Activated naive CD8-positive, alpha-beta T cell treated with anti-CD3 and anti-CD28 coated beads, Interleukin-2, amount 50 U/mL, for 24 hours (primary cell): ENCODE results near the gene UNC79.
A peak's percentile ranks its signal among the peaks of the same experiment; 100 is the strongest.

Experiments
- ATAC-seq: fragments of 150-1000 bp; cut with Tn5 transposase; one replicate; pipeline ENCODE4 v1.10.0; 2021
- DNase-seq: peaks from one replicate; pipeline ENCODE4 v3.0.0; 2021
- H3K27ac Mint-ChIP-seq: one replicate; pipeline ENCODE4 v1.8.0; 2021; ENCODE audit warnings: mild to moderate bottlenecking, mixed read lengths
- H3K27me3 Mint-ChIP-seq: one replicate; pipeline ENCODE4 v1.8.0; 2021; ENCODE audit warnings: mixed read lengths
- H3K36me3 Mint-ChIP-seq: one replicate; pipeline ENCODE4 v1.8.0; 2021; ENCODE audit warnings: low read depth, mixed read lengths
- H3K4me1 Mint-ChIP-seq: one replicate; pipeline ENCODE4 v1.8.0; 2021; ENCODE audit warnings: mixed read lengths
- H3K4me3 Mint-ChIP-seq: one replicate; pipeline ENCODE4 v1.8.0; 2021; ENCODE audit warnings: mild to moderate bottlenecking, moderate library complexity, mixed read lengths
- H3K9me3 Mint-ChIP-seq: one replicate; pipeline ENCODE4 v1.8.0; 2021; ENCODE audit warnings: mixed read lengths

The UNC79 gene

DNA sequence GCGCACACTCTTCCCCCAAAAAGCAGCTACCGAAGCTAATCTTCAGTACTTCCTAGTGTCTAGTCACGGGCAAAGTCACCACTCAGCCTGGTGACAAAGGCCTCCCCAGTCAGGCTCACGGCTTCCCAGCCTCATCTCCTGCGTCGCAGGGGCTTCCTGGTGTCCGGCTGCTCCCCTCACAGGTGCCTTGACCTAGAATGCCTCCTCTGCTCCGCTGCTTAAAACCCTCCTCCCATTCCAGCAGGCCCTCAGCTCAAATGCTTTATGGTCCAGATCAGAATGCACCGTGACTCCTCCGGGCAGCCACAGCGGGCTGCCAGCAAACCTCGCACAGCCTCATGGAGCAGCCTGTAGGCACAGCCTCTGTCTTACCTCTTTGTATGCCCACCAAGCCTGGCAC lies 304.5 kb downstream of the UNC79 start:
- H3K4me1 Mint-ChIP-seq, result no peaks in the 10 kb centered on the region
- no peak for DNase-seq
- ATAC-seq, result peak; percentile 7
- no peaks in the 10 kb centered on the region for H3K36me3 Mint-ChIP-seq
- peaks cover 8% of the 10 kb centered on the region for H3K27me3 Mint-ChIP-seq
- H3K4me3 Mint-ChIP-seq, result no peak overlapping the region
- H3K27ac Mint-ChIP-seq, result no peak overlapping the region
- H3K9me3 Mint-ChIP-seq, result no peaks in the 10 kb centered on the region

DNA sequence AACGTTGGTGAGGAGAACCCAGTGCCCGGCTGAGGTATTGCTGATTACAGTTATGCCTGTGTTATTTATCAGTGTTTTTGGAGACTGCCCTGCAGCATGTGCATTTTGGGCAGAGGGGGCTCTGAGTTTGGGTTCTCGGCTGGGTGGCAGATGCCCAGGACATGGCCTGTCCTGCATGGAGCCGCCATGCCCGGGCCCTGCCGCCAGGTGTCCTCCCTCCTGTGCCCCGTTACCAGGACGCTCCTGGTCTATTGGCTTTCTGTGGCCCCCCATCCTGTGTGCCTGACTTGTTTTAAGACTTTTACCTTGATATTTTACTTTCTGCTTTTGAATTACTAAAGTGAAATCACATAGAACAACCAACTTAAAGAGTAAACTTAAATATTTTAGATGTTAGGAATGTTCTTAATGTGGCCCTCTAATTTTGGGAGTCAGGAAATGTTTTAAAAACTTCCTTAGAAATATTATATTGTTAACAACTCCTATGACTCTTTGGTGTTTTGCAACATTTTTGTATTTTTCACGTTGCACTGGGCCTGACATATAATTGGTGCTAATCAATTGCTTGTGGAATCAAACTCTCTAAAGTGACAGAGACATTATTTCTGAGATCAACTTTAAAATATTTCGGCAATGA lies 305.8 kb downstream of the UNC79 start:
- H3K4me1 Mint-ChIP-seq, result no peaks in the 10 kb centered on the region

DNA sequence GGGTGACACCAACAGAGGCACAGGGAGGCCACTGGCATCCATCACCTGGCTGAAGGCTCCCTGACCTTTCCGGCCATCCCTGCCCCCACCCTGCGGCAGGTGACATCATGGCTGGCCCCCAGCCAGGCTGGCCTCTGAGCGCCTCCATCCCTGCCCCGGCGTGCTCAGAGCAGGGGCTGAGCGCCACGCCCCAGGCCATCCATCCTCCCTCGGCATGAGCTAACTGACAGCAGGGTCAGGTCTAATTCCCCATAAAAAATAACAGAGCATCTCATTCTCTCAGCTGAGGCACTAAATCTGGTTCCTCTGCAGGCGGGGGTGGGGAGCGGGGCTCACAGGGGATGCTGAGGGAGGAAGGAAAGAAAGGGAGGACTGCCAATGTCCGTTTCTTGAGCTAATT lies 306.9 kb downstream of the UNC79 start:
- DNase-seq (no peak), ATAC-seq (no peak)
- H3K27ac Mint-ChIP-seq, result no peak overlapping the region
- H3K27me3 Mint-ChIP-seq, result peaks cover 8% of the 10 kb centered on the region
- H3K9me3 Mint-ChIP-seq, result no peaks in the 10 kb centered on the region
- no peaks in the 10 kb centered on the region for H3K36me3 Mint-ChIP-seq
- H3K4me1 Mint-ChIP-seq, result no peaks in the 10 kb centered on the region
- no peak overlapping the region for H3K4me3 Mint-ChIP-seq

More for the DNA sequence above, 305.8 kb downstream of the UNC79 start:
- DNase-seq, result no peak
- H3K27me3 Mint-ChIP-seq, result peaks cover 8% of the 10 kb centered on the region
- no peak overlapping the region for H3K4me3 Mint-ChIP-seq
- ATAC-seq, result no peak
- H3K27ac Mint-ChIP-seq, result no peak overlapping the region
- H3K36me3 Mint-ChIP-seq, result no peaks in the 10 kb centered on the region
- H3K9me3 Mint-ChIP-seq, result no peaks in the 10 kb centered on the region

DNA sequence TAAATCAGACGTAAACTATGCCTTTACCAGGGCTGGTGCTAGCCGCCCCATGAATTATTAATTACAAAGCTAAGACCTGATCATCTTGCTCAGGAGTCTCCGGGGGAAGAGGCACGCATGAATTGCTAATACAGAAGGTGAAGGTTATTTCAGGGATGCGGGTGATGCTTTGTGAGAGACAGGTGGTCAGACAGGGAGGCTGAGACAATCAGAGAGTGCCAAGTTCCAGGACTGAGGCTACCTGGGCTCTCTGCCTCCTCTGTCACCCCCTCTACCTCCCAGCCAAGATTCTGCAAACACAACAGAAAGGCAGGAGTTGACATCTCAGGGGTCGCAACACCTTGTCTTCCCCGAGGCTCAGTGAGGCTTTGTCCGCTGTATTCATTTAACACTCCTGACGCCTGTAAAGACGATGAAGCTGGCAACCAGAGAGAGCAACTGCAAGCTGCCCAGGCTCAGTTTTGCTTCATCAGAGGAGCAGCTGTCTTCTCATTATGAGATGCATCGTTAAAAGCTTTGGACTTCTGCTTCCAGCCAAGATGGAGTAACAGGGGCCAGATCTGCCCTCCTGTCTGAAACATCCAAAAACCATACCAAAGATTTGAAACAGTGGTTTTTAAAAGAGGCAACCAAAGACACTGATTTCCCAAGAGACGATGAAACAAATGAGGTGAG lies 311.0 kb downstream of the UNC79 start:
- Mint-ChIP-seq H3K4me1 (no peaks in the 10 kb centered on the region), H3K27ac (no peak overlapping the region), H3K9me3 (no peaks in the 10 kb centered on the region), H3K27me3 (peaks cover 13% of the 10 kb centered on the region), H3K4me3 (no peak overlapping the region), H3K36me3 (no peaks in the 10 kb centered on the region)
- DNase-seq, result no peak
- no peak for ATAC-seq

DNA sequence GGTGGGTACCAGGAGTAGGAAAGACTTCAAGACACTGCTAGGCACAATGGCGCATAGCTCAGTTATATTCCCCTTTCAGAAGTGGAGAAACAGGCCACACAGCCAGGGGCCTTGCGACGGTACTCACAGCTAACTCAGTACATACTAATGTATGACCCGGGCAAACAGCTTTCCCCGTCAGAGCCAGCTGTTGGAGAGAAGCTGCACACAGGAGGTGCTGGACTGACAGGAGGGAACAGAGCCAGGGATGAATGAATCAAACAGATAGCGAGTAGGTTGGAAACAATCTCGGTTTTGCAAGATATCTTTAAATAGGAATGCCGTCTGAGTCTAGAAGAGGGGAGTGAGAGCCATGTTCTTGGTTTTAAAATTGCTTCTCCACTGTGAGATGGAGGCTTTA lies 312.0 kb downstream of the UNC79 start:
- no peaks in the 10 kb centered on the region for H3K36me3 Mint-ChIP-seq
- H3K9me3 Mint-ChIP-seq, result no peaks in the 10 kb centered on the region
- H3K4me3 Mint-ChIP-seq, result no peak overlapping the region
- H3K4me1 Mint-ChIP-seq, result no peaks in the 10 kb centered on the region
- no peak overlapping the region for H3K27ac Mint-ChIP-seq
- no peak for ATAC-seq
- peaks cover 10% of the 10 kb centered on the region for H3K27me3 Mint-ChIP-seq
- no peak for DNase-seq

DNA sequence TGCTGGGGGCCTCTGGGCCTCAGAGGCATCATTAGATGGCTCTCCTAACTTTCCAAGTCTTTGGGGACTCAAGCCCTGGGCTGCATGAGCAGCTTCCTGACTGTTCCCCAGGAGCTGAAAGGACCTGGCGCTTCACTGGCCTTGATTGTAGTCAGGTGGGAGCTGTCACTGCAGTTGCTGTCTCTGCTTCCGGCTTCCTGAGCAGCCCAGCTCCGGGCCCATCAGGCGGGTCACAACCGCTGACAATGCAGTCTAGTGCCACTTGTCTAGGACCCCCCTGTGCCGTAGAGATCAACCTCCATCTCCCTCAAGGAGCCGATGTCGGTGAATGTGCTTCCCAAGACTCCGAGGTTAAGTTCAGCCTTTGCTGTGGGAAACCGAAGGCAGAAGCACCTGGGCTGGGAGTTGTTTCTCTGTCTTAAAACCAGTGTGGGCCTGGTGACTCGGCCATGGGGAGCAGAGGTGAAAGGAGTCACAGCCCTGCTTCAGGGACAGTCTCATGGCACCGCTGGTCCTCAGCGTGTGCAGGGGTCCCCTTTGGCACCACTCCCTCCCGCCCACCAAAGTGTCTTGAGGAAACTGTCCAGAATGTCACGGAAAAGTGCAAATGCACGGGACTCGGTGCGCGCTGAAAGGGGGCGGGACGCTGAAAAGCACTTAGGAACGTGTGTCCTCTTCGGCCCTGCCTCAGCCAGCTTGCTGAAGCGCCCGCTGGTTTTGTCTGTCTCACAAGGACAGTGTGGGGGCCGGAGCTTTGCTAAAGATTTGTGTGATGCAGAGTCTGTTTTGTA lies 312.7 kb downstream of the UNC79 start:
- DNase-seq (no peak), ATAC-seq (no peak)
- Mint-ChIP-seq H3K36me3 (no peaks in the 10 kb centered on the region), H3K27me3 (peaks cover 7% of the 10 kb centered on the region), H3K9me3 (no peaks in the 10 kb centered on the region), H3K4me1 (no peaks in the 10 kb centered on the region), H3K4me3 (no peak overlapping the region), H3K27ac (no peak overlapping the region)

DNA sequence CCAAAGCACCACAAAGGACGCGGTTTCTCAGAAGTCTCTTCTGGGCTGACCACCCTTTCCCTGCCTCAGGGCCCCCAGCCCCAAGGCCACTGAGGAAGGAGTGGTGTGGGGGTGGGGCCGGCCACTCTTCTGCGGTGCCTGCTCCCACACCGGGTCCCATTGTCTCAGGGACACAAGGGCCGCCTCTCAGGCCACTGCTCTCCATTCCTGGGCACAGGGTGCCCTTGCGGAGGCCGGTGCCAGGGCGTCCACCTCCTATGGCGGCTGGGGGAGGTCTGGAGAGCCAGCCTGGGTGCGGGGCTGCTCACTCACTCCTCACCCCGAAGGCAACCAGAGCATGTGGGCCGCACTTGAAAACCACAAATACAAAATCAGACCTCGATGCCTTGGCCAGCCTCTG lies 313.4 kb downstream of the UNC79 start:
- DNase-seq (no peak), ATAC-seq (no peak)
- no peak overlapping the region for H3K27ac Mint-ChIP-seq
- H3K36me3 Mint-ChIP-seq, result no peaks in the 10 kb centered on the region
- no peaks in the 10 kb centered on the region for H3K4me1 Mint-ChIP-seq
- H3K4me3 Mint-ChIP-seq, result no peak overlapping the region
- H3K27me3 Mint-ChIP-seq, result peaks cover 5% of the 10 kb centered on the region
- no peaks in the 10 kb centered on the region for H3K9me3 Mint-ChIP-seq

DNA sequence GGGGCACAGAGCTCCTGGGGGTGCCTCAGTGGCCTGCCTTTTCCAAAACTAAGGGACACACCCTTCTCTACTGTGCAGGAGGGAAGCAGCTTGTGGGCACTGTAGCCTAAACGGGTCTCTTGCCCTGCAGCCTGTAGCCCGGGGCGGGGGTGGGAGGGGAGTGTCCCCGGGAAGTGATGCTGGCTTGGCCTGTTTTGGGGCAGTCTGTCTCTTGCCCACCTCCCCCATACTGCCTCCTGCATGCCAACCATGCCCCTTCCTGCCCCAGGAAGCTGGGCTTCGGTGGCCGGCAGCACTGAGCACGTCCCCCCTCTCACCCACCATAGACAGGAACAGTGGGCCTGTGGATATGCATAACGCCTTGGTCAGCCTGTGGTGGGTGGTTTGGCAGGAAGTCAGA lies 314.1 kb downstream of the UNC79 start:
- Mint-ChIP-seq H3K36me3 (no peaks in the 10 kb centered on the region), H3K27ac (no peak overlapping the region), H3K4me3 (no peak overlapping the region), H3K9me3 (no peaks in the 10 kb centered on the region), H3K27me3 (peaks cover 5% of the 10 kb centered on the region), H3K4me1 (no peaks in the 10 kb centered on the region)
- DNase-seq (no peak), ATAC-seq (no peak)

DNA sequence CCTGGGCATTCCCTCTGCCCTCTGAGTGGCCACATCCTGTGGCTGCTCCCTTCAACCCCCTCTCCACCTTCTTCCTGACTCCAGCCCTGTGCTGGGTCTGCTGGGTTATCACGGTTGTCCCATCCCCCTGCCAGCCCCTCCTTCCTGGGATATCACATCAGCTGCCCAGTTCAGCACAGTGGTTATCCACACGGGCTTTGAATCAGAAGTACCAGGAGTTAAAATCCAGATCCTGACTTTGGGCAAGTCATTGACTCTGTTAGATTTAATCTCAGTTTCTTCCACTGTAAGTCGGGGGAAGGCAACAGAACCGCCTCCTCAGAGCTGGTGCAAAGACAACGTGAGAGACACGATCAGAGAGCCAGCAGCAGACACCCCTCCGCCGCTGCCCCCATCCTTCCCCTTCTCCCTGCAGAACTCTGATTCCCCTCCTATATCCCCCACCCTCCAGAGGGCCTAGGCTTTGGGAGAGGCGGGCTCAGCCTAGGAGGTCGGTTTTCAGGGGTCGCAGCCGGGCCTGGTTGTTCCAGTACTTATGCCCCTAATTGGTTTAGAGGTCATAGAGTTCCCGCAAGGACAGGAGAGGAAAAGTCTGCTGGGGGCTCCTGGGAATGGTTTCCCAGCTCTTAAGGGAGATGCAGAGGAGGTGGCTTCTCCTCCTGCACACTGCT lies 315.0 kb downstream of the UNC79 start:
- ATAC-seq, result no peak
- no peak overlapping the region for H3K4me3 Mint-ChIP-seq
- DNase-seq, result no peak
- no peaks in the 10 kb centered on the region for H3K36me3 Mint-ChIP-seq
- H3K27ac Mint-ChIP-seq, result no peak overlapping the region
- no peaks in the 10 kb centered on the region for H3K4me1 Mint-ChIP-seq
- peaks cover 5% of the 10 kb centered on the region for H3K27me3 Mint-ChIP-seq
- no peaks in the 10 kb centered on the region for H3K9me3 Mint-ChIP-seq

DNA sequence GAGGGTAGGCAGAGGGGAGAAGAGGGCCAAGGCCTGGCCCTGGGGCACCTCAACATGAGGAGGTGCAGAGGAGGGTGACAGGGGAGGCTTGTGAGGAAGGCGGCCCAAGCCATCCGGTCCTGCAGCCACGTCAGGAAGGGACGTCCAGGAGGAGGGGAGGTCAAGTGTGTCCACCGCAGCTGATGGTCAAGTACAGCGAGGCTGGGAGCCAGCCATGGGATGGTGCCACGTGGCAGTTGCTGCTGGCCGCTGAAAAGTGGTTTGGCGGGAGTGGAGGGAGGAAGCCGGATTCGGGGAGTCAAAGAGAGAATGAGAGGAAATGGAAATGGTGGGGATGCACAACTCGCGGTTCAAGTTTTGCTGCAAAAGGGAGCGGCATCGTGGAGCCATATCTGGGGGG lies 316.4 kb downstream of the UNC79 start:
- H3K4me1 Mint-ChIP-seq, result no peaks in the 10 kb centered on the region

DNA sequence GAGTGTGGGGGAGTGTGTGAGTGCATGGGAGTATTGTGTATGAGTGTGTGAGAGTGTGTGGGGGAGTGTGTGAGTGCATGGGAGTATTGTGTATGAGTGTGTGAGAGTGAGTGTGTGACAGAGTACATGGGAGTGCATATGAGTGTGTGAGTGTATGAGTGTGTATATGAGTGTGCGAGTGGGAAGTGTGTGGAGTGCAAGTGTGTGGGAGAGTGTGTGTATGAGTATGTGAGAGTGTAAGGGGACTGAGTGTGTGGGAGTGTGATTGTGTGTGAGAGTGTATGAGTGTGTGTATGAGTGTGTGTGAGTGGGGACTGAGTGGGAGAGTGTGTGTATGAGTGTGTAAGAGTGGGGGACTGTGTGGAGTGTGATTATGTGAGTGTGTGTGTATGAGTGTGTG lies 316.8 kb downstream of the UNC79 start:
- no peaks in the 10 kb centered on the region for H3K9me3 Mint-ChIP-seq
- no peaks in the 10 kb centered on the region for H3K36me3 Mint-ChIP-seq
- DNase-seq (no peak), ATAC-seq (no peak)
- H3K4me1 Mint-ChIP-seq, result no peaks in the 10 kb centered on the region
- H3K27ac Mint-ChIP-seq, result no peak overlapping the region
- no peak overlapping the region for H3K4me3 Mint-ChIP-seq
- H3K27me3 Mint-ChIP-seq, result peaks cover 5% of the 10 kb centered on the region

More for the DNA sequence above, 316.4 kb downstream of the UNC79 start:
- no peak for DNase-seq
- Mint-ChIP-seq H3K27ac (no peak overlapping the region), H3K9me3 (no peaks in the 10 kb centered on the region), H3K4me3 (no peak overlapping the region), H3K36me3 (no peaks in the 10 kb centered on the region), H3K27me3 (peaks cover 5% of the 10 kb centered on the region)
- ATAC-seq, result no peak

DNA sequence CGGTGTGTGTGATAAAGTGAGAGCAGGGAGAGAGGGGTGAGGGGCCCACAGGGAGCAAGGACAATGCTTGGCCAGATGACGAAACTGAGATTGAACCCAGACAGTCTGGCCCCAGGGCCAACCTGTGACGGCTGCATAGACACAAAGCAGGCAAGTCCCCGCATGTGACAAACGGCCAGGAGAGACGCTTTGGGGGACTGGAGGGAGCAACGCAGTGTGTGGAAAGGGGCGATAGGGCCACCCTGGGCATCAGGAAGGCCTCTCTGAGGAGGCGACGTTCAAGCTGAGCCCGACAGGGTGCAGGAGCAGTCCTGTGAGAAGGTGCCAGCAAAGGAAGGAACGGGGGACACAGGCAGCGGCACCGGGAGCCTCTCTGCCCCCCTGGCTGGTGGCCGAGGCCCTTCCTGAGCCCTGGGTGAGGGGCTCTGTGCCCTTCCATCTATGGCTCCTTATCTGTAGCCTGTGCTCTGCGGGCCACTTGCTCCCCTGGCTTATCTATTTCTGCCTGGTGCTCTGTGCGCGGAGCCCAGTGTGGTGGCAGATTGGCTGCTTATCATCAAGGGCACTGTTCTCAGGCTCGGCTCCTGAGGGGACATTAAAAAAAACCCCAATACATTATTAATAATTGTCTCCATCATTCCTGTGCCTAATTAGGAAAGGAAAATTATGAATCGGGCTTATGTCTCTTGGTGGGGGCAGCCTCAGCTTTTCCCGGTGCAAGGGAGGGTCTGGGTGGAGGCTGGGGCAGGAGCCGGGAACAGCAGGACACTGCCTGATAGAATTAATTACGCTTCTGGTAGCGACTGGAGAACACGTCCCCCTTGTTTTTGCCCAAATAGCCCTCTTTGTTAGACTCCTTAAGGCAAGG lies 317.7 kb downstream of the UNC79 start:
- Mint-ChIP-seq H3K4me1 (no peaks in the 10 kb centered on the region), H3K9me3 (no peaks in the 10 kb centered on the region), H3K36me3 (no peaks in the 10 kb centered on the region), H3K4me3 (no peak overlapping the region), H3K27me3 (peaks cover 5% of the 10 kb centered on the region), H3K27ac (no peak overlapping the region)
- no peak for DNase-seq
- no peak for ATAC-seq

DNA sequence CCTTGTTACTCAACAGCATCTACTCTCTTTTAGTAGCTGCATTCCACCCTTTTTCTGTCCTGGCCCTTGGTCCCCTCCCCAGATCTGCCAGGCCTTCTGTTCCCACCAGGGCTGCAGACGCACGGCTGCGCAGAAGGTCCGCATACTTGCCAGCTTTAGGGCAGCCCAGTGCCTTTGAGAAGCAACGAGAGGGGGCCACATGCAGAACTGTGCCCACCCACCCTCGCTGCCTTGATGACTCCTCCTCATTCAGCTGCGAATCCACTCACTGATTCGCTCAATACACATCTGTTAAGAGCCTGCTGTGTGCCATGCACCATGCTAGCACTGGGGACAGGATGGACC lies 318.3 kb downstream of the UNC79 start:
- ATAC-seq (no peak), DNase-seq (no peak)
- H3K4me3 Mint-ChIP-seq, result no peak overlapping the region
- no peaks in the 10 kb centered on the region for H3K4me1 Mint-ChIP-seq
- H3K27ac Mint-ChIP-seq, result no peak overlapping the region
- H3K36me3 Mint-ChIP-seq, result no peaks in the 10 kb centered on the region
- H3K27me3 Mint-ChIP-seq, result peaks cover 5% of the 10 kb centered on the region
- no peaks in the 10 kb centered on the region for H3K9me3 Mint-ChIP-seq

DNA sequence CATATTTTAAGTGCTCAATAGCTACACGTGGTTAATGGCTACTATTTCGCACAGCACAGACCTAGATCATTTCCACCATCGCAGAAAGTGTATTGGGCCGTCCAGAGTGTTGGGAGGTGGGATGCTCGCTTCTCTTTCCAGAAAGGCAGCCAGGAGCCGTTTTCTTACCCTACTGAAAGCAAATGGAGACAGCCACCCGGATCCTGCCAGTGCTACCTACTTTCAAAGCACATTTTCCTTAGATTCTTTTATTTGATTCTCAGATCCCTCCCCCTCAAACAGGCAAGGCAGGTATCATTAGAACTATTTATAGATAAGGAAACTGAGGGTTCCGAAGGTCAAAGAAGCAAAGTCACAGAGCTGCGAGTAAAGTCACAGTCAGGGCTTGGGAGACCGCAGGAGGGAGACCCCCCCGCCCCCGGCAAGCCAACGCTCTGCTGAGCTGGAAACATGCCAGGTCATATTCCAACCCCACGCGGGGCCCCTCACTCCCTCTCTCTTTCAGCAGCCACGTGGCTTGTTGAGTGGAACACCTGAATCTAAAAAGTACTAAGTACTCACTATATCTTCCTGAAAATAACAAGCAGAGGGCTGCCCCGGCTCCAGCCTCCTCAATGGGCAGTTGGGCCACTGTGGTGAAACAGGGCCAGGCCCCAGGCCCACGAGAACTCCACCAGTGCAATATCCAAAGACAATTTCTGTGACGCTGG lies 321.4 kb downstream of the UNC79 start:
- Mint-ChIP-seq H3K27ac (no peak overlapping the region), H3K4me3 (no peak overlapping the region), H3K9me3 (no peaks in the 10 kb centered on the region), H3K27me3 (no peaks in the 10 kb centered on the region), H3K4me1 (no peaks in the 10 kb centered on the region), H3K36me3 (no peaks in the 10 kb centered on the region)
- ATAC-seq, result no peak
- DNase-seq, result no peak
